ENCODE measurements around the gene AGAP5.

Gene AGAP5

DNA sequence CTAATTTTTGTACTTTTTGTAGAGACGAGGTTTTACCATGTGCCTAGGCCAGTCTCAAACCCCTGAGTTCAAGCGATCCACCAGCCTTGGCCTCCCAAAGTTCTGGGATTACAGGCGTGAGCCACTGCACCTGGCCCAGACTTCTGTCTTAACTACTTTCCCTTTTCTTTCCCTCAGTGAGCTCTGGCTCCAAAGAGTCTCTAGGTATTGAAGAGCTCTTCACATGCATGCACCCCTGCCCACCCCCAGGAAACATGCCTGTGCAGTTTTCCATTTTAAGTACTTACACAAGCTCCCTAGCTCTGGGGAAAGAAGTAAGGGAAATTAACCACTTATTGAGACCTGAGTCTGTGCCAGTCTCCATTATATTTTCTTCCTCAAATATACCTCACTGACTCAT, 58.6 kb downstream of the AGAP5 start:
- no peak for DNase-seq (ENCODE audit: low read depth)
- TF ChIP-seq, protein P1, sequence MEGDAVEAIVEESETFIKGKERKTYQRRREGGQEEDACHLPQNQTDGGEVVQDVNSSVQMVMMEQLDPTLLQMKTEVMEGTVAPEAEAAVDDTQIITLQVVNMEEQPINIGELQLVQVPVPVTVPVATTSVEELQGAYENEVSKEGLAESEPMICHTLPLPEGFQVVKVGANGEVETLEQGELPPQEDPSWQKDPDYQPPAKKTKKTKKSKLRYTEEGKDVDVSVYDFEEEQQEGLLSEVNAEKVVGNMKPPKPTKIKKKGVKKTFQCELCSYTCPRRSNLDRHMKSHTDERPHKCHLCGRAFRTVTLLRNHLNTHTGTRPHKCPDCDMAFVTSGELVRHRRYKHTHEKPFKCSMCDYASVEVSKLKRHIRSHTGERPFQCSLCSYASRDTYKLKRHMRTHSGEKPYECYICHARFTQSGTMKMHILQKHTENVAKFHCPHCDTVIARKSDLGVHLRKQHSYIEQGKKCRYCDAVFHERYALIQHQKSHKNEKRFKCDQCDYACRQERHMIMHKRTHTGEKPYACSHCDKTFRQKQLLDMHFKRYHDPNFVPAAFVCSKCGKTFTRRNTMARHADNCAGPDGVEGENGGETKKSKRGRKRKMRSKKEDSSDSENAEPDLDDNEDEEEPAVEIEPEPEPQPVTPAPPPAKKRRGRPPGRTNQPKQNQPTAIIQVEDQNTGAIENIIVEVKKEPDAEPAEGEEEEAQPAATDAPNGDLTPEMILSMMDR (IDR thresholded peaks at IDR 0.05; ENCODE audit: insufficient read depth, low read depth, low read length, missing control alignments): no peak
- no peak overlapping the region for H3K4me3 ChIP-seq (ENCODE audit: low read length)

DNA sequence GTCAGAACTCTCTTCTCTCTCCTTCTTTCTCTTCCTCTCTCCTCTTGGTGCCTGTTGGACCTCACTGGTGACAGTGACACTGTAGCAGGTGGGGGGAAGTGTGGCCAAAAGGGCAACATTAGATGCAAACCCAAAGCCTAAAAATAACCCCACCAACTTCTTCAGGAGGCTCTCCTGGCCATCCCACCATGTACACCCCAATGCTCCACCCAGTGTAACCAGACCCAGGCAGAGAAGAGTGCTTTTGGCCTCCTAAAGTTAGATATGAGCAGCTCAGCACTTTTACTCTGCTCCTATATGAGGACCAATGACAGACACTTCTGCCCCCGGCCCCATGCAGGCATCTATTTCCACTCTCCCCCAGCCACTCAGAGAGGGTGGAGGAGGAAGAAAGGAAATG, 62.1 kb downstream of the AGAP5 start:
- H3K4me3 ChIP-seq (ENCODE audit: low read length): no peak overlapping the region
- no peak for DNase-seq (ENCODE audit: low read depth)
- TF ChIP-seq, protein P1 (IDR thresholded peaks at IDR 0.05; ENCODE audit: insufficient read depth, low read depth, low read length, missing control alignments): no peak

- no peak for DNase-seq (ENCODE audit: low read depth)
- no peak overlapping the region for H3K4me3 ChIP-seq (ENCODE audit: low read length)
- TF ChIP-seq, protein P1 (IDR thresholded peaks at IDR 0.05; ENCODE audit: insufficient read depth, low read depth, low read length, missing control alignments): no peak
These were observed 63.5 kb downstream of the AGAP5 start for GRCh38 chr10:73634421-73634820.

GRCh38 chr10:73629165-73629564, 68.7 kb downstream of the AGAP5 start:
- no peak overlapping the region for H3K4me3 ChIP-seq (ENCODE audit: low read length)
- TF ChIP-seq, protein P1 (IDR thresholded peaks at IDR 0.05; ENCODE audit: insufficient read depth, low read depth, low read length, missing control alignments): no peak

GRCh38 chr10:73628405-73628804, 69.5 kb downstream of the AGAP5 start:
- DNase-seq (ENCODE audit: low read depth): peak; percentile 54

More at GRCh38 chr10:73629165-73629564, 68.7 kb downstream of the AGAP5 start:
- no peak for DNase-seq (ENCODE audit: low read depth)

DNA sequence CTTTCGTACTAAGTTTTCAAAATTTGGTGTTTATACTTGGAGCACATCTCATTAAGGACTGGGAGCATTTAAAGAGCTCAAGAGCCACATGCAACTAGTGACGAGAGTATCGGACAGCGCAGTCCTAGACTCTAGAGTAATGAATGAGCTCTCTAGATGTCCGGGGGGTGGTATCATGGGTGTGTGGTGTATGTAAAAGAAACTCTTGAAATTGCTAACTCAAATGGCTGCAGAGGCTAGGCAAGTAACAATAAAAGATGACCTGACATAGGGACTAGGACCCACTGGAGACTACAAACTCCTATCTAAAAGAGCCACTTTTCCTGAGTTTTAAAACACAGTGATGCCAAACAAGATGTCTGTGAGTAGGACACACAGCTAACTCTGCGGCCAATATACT, 70.6 kb downstream of the AGAP5 start:
- H3K4me3 ChIP-seq (ENCODE audit: low read length): no peak overlapping the region
- TF ChIP-seq, protein P1 (IDR thresholded peaks at IDR 0.05; ENCODE audit: insufficient read depth, low read depth, low read length, missing control alignments): no peak
- DNase-seq (ENCODE audit: low read depth): no peak

More at GRCh38 chr10:73628405-73628804, 69.5 kb downstream of the AGAP5 start:
- H3K4me3 ChIP-seq (ENCODE audit: low read length): no peak overlapping the region
- TF ChIP-seq, protein P1 (IDR thresholded peaks at IDR 0.05; ENCODE audit: insufficient read depth, low read depth, low read length, missing control alignments): no peak
